ENCODE data around the gene STAB1. TPM values are rescaled to one million over a fixed set of nuclear protein-coding genes. Genes with fewer than 3 reads are reported as not detected.

The STAB1 gene
- total RNA-seq, 6 donors from 2014 or later, result 42.9 to 259 (median 125) TPM

- ATAC-seq (ENCODE audit: low FRiP score in 2 of 2), result no peak
- H3K36me3 ChIP-seq, result no peaks in the 10 kb centered on the region
- no peak overlapping the region for H3K4me3 ChIP-seq
- H3K27me3 ChIP-seq, result no peaks in the 10 kb centered on the region
- no peak overlapping the region for H3K27ac ChIP-seq
- no peak for TF ChIP-seq EP300 (IDR thresholded peaks at IDR 0.05)
- TF ChIP-seq POLR2A (IDR thresholded peaks at IDR 0.05), result no peak
- TF ChIP-seq CTCF (IDR thresholded peaks at IDR 0.05), result no peak
- TF ChIP-seq POLR2AphosphoS5 (IDR thresholded peaks at IDR 0.05), result no peak
- DNase-seq, result no peak
- H3K4me1 ChIP-seq, result peaks cover 15 to 21% (median 17%) of the 10 kb centered on the region in 4 donors
- H3K9me3 ChIP-seq, result no peaks in the 10 kb centered on the region
- WGBS, 2 donors, result 72 to 74% methylated on average over 11 to 12 of the region's 12 CpGs
Observed at GRCh38 chr3:52447512-52448355, 47.4 kb upstream of the STAB1 start.

GRCh38 chr3:52450489-52451236, 44.5 kb upstream of the STAB1 start:
- H3K27ac ChIP-seq, result peak overlapping the region in 1 of 4 donors; percentile 60
- 83 to 86% methylated on average over 1 to 11 of the region's 11 CpGs for WGBS, 2 donors
- no peak for DNase-seq
- H3K27me3 ChIP-seq, result no peaks in the 10 kb centered on the region
- TF ChIP-seq EP300 (IDR thresholded peaks at IDR 0.05) (no peak), POLR2AphosphoS5 (IDR thresholded peaks at IDR 0.05) (no peak), POLR2A (IDR thresholded peaks at IDR 0.05) (no peak), CTCF (IDR thresholded peaks at IDR 0.05) (no peak)
- no peak for ATAC-seq (ENCODE audit: low FRiP score in 2 of 2)
- H3K4me3 ChIP-seq, result no peak overlapping the region
- no peaks in the 10 kb centered on the region for H3K36me3 ChIP-seq
- peaks cover 22 to 30% (median 27%) of the 10 kb centered on the region in 4 donors for H3K4me1 ChIP-seq
- no peaks in the 10 kb centered on the region for H3K9me3 ChIP-seq

DNA sequence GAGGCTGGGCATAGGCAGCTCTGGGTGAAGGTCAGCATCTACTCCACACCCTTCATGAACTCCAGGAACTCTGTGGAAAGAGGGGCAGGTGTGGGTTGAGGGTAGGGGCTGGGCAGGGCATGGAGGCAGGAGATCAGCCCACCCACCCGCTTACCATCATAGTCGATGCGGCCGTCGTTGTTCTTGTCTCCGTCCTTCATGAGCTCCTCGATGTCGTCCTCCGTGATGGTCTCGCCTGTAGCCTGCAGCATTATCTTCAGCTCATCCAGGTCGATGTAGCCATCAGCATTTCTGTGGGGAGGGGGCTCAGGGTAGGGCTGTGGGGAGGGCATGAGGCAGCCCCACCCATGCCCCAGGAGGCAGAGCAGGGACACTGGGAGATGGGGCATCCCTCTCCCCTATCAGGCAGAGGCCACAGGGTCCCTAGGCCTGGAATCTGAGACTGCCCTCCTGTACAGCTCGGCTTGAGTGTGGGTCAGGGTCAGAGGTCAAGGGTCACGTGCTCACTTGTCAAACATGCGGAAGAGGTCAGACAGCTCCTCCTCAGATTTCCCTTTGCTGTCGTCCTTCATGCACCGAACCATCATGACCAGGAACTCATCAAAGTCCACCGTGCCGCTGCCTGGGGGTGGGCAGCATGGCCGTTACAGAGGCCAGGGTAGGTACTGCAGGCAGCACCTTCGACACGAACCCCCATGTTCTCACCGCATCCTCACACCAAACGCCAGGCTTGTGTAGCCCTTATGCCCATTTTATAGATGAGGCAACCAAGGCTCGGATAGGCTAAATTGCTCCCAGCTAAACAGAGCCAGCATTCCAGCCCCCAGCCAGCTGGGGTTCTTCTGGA, 43.7 kb upstream of the STAB1 start:
- H3K27ac ChIP-seq, result no peak overlapping the region
- no peak for ATAC-seq (ENCODE audit: low FRiP score in 2 of 2)
- WGBS, 2 donors, result 88% methylated on average over 24 of the region's 24 CpGs

GRCh38 chr3:52452126-52452525, 43.0 kb upstream of the STAB1 start:
- no peak overlapping the region for H3K4me3 ChIP-seq
- H3K4me1 ChIP-seq, result peaks cover 23 to 38% (median 29%) of the 10 kb centered on the region in 4 donors
- H3K27ac ChIP-seq, result no peak overlapping the region
- no peaks in the 10 kb centered on the region for H3K9me3 ChIP-seq
- no peaks in the 10 kb centered on the region for H3K27me3 ChIP-seq
- no peak for ATAC-seq (ENCODE audit: low FRiP score in 2 of 2)
- no peak for DNase-seq
- WGBS, 2 donors, result 75 to 100% methylated on average over 1 of the region's 6 CpGs
- H3K36me3 ChIP-seq, result no peaks in the 10 kb centered on the region
- TF ChIP-seq EP300 (IDR thresholded peaks at IDR 0.05), result no peak
- TF ChIP-seq CTCF (IDR thresholded peaks at IDR 0.05), result no peak
- TF ChIP-seq POLR2AphosphoS5 (IDR thresholded peaks at IDR 0.05), result no peak
- no peak for TF ChIP-seq POLR2A (IDR thresholded peaks at IDR 0.05)

More for the DNA sequence above, 43.7 kb upstream of the STAB1 start:
- no peak overlapping the region for H3K4me3 ChIP-seq
- no peaks in the 10 kb centered on the region for H3K9me3 ChIP-seq
- H3K36me3 ChIP-seq, result no peaks in the 10 kb centered on the region
- no peaks in the 10 kb centered on the region for H3K27me3 ChIP-seq
- peaks cover 23 to 34% (median 29%) of the 10 kb centered on the region in 4 donors for H3K4me1 ChIP-seq
- no peak for DNase-seq
- TF ChIP-seq CTCF (IDR thresholded peaks at IDR 0.05), result peak in 1 of 6 experiments; percentile 14
- TF ChIP-seq POLR2AphosphoS5 (IDR thresholded peaks at IDR 0.05), result no peak
- TF ChIP-seq POLR2A (IDR thresholded peaks at IDR 0.05), result no peak
